ENCODE measurements around the gene SPRTN. TPM values are rescaled to one million over a fixed set of nuclear protein-coding genes. Genes with fewer than 3 reads are reported as not detected.

Gene SPRTN
- total and polyA plus RNA-seq, 2 experiments from 2014 or later = 9.1 to 25.0 TPM

- TF ChIP-seq ZNF462 (CRISPR knock-in tag; IDR thresholded peaks at IDR 0.05) (no peak), NANOG (IDR thresholded peaks at IDR 0.05; ENCODE audit: borderline replicate concordance) (no peak), ZNF114 (CRISPR knock-in tag; IDR thresholded peaks at IDR 0.05) (no peak)
Observed at GRCh38 chr1:231359113-231359512, 21.0 kb downstream of the SPRTN start (continued).

- Histone ChIP-seq H3K4me3 (no peak overlapping the region), H3K4me1 (ENCODE audit: insufficient read depth) (no peaks in the 10 kb centered on the region), H3K27me3 (ENCODE audit: insufficient read depth) (no peaks in the 10 kb centered on the region), H3K36me3 (ENCODE audit: insufficient read depth) (no peaks in the 10 kb centered on the region), H4K20me1 (replicated peaks; ENCODE audit: insufficient read depth) (no peaks in the 10 kb centered on the region), H3K4me2 (no peak overlapping the region), H2AFZ (no peak overlapping the region), H3K27ac (ENCODE audit: low read depth) (no peak overlapping the region), H3K79me2 (replicated peaks; ENCODE audit: insufficient read depth) (no peaks in the 10 kb centered on the region), H3F3A (replicated peaks; ENCODE audit: low read depth) (no peaks in the 10 kb centered on the region), H3K9me2 (ENCODE audit: insufficient read depth) (no peaks in the 10 kb centered on the region)
- DNase-seq (ENCODE audit: low spot score) = no peak
- no peak for ATAC-seq
- no peak overlapping the region for H3K4me3 Mint-ChIP-seq
- H3K9me3 Mint-ChIP-seq = no peaks in the 10 kb centered on the region
- H3K36me3 Mint-ChIP-seq (ENCODE audit: low read depth) = no peaks in the 10 kb centered on the region; the same call in none of the 3 replicates
- H3K4me1 Mint-ChIP-seq = no peaks in the 10 kb centered on the region
- no peaks in the 10 kb centered on the region for H3K27me3 Mint-ChIP-seq (ENCODE audit: insufficient read depth, low read depth, poor library complexity)
- no peak overlapping the region for H3K27ac Mint-ChIP-seq
- no peak for TF ChIP-seq POLR2AphosphoS5 (IDR thresholded peaks at IDR 0.05; ENCODE audit: low read depth)
- TF ChIP-seq EZH2phosphoT487 (IDR thresholded peaks at IDR 0.05; ENCODE audit: unreplicated experiment) = no peak
- TF ChIP-seq CTCF (conservative IDR thresholded peaks at IDR 0.05; ENCODE audit: low read depth in 2 of 2) = no peak
- no peak for TF ChIP-seq CREB1 (CRISPR knock-in tag; IDR thresholded peaks at IDR 0.05; ENCODE audit: low read depth)
- no peak for TF ChIP-seq ETS1 (IDR thresholded peaks at IDR 0.05)
Observed at GRCh38 chr1:231362325-231362724, 24.2 kb downstream of the SPRTN start.
